ENCODE measurements around the gene ZDHHC1.

The ZDHHC1 gene

DNA sequence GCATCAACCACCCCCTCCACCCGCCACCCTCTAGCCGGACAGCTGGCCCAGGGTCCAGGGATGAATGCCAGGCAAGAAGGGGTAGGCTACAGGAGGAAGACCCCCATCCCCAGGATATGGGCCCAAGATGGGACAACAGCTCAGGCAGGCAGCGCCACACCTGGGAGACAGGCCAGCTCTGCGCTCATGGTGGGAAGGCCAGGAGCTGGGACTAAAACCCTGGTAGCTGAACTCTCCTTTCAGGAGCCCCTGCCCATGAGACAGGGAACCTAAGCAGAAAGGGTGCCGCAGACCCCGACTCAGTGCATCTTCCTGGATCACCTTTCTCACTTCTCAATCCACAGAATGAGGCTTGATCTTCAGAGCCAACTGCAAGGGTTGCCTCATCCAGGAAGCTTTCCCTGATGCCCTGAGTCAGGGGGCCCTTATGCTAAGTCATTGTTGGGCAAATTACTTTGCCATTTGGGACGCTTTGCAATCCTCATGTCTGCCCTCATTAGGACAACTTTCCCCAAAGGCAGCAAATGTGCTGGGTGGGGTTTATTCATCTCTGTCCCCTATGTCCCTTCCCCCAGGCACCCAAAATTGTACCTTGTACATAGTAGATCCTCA, 9.0 kb downstream of the ZDHHC1 start:
- no peak for DNase-seq

DNA sequence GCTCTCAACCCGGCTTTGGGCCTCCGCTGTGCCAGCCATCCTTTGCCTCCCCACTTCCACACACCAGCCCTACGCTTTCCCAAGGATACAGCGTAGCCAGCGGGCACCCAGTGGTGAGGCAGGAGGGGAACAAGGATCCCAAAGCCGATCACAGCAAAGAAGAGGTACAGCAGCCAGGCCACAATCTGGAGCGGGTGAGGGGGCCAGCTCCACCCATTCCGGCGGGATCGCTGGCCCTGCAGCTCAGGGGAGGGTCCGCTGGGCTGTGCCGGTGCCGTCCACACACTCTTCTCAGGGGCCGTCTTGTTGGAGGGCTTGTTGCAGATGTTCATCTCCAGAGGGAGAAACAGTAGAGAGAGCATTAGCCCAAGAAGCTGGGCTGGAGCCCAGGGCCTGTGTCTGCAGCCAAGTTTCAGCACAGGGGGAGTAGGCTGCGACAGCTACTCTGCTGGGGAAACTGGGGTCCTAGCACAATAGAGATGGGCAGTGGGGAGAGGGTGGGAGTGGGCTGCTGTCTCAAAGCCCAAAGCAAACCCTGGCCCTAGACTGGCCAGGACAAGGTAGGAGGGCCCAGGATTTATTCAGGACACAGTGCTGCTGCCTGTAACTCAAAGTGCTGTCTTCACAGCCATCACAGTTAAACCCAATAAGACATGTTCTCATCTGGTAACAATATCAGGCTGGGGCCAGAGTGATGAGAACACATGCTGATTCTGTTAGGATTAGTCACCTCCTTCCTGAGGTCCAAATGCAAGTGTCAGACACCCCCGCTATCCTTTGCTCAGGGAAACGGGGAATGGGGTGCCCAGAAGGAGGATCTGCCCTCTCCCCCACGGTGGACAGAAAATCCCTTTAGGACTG, 9.9 kb downstream of the ZDHHC1 start:
- no peak for DNase-seq

DNA sequence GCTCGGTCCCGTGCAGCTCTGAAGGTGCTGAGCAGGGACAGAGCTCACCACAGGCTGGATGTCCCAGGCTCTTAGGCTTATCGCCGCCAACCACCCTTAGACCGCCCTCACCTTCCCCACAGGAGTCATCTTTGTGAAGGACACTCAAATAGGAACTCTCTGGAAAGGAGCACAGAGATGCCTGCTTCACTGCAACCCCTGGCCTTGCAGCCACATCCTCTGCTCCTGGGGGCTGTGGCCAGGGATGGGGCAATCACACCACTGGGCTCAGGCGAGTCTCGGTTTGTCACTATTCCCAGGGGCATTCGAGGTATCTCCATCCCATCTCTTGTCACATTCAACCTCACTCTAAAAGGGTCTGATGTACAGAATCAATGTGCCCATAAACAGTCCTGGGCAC, 10.9 kb downstream of the ZDHHC1 start:
- DNase-seq: no peak

DNA sequence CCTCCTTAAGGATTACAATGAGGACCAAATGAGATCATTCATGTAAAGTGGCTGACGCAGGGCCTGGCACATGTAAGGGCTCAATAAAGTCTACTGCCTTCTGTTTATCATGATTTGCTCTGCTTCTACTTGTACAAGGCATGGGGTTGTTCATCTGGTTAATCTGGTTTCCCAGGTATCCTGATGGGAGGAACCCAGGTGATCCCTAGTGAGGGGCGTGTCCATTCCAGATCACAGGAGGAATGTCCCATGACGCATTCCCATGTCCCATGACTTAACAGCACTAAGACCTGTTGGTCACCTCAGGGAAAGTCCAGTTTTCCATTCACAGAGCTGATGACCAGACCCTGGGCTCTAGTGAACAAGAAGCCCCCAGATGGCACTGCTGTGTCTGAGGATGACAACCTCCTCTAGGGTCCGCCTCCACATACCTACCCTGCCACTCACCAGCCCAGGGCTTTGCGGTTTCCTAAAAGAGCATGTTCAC, 11.5 kb downstream of the ZDHHC1 start:
- DNase-seq: no peak

DNA sequence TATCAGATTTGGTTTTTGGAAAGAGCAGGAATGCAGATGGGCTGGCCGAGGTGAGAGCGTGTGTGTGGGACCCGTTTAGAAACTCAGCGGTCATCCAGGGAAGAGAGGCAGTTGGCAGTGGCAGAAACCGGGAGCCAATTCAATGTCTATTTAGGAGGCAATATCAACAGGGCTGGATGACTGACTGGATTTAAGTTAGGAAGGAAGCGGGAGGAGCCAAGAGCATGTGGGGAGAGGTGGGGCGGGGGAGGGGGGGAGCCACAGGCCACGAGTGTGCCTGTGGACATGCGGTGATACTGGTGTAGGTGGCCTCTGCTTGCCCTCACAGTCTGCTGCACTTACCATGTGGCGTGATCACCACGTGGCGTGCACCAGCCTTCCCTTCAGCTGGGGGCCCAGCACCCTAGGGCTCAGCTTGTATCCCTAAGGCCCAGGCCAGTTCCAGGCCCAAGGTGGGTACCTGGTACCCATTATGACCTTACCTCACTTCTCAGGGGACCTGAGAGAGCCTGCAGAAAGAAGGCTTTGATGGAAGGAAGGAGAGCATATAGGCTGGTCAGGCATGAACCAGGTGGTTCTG, 12.2 kb downstream of the ZDHHC1 start:
- no peak for DNase-seq

DNA sequence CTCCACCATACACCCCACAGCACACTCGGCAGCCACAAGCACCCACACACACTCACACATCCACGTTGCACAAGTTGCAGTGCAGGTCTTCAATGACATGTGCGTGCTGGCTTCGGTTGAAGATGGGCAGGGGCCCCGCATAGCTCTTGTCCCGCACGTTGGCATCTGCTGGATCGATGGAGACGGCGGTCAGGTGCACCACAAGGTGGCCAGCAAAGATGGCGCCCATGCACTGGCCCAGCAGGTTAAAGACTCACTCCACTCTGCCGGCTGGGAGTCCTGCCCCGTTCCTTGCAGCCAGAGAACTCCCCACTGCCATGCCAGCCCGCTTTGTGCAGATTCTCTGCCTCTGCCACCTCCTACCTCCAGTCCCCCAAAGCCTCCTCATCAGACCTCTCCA, 15.4 kb downstream of the ZDHHC1 start:
- DNase-seq: no peak

DNA sequence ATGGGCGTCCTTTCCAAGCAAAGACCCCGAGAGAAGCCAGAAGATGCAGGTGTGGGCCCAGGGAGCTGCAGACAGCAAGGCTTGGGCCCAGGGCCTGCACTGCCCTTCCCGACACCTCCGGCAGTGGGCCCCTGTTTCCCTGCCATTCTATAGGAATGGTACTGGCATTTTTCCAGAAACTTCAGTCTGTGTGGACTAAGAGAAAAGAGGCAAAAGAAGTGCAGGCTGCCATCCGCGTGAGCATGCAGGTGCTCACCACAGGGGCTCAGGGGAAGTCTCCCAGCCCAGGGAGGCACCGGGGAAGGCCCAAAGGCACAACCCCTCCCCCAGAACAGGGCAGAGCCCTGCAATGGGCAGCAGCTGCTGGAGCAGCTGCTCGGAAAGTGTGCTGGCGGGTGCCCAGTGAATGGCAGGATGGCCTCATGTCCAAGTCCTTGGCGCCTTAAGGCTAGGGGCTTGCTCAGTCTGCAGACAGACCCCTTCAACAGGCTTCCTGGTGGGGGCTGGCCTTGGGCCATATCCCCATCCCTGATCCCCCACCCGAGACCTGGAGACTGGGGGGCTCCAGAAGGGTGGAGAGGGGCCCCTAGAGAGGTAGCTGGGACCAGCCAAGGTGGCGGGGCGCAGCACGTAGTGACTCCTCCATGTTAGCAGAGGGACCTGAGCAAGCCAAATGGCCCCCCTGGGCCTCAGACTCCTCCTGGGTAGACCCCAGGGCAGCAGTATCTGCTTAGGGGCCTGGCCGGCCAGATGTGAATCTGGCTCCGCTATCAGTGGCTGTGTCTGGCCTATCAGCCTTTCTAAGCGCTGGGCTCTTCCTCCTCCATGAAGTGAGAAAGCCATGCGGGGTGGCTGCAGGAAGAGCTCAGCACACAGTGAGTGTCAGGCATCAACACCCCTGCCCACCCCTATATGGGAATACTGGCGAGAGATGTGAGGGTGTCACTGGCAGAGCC, 16.2 kb downstream of the ZDHHC1 start:
- DNase-seq: no peak

DNA sequence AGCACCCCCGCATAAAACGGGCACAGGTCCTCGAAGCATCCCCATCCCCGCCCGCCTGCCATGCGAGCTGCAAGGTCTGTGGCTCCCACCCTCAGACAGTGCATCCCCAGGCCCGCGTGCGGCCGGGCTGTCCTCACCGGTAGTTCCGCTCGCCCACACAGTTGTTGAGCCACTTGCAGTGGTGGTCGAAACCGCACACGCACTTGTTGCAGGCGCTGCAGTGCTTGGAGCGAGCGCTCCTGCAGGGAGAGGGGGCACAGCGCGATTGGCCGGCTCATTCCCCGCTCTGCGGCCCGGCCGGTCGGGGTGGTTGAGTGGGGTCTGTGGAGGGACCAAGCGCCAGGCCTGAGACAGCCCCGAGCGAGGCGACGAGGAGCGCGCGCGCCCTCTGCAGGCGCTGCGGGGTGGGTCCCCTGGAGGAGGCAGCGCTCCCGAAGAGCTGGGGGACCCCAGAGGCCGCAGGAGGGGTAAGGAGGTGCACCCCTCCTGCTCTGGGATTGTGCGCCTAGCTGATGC, 17.0 kb downstream of the ZDHHC1 start:
- DNase-seq: no peak

DNA sequence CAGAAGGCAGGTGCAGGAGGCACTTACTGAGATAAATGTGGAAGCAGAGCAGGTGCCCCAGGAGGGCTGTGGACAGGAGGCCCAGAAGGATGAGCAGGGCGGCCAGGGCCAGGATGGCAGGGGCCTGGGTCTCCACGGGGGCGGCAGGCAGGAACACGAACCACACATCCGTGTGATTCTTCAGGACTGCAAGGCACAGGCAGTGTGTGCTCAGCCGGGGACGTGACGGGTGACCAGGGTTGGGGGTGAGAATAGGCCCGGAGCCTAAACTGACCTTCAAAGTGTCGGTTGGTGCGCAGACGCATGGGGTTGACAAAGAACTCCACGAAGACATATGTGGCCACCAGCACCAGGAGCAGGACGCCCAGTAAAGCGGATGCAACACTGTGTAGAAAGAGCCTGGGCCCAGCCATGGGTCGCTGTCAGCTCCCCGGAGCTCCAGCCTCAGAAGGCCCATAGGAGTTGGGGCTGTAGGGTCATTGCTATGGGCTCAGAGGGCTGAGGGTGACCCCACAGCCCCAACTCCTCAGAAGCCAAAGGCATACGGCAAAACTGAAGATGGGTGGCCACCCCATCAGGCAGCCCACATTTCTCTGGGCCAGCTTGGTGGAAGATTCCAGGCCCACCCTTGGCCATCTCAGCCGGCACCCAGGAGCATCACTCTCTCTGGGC, 17.6 kb downstream of the ZDHHC1 start:
- DNase-seq: no peak

DNA sequence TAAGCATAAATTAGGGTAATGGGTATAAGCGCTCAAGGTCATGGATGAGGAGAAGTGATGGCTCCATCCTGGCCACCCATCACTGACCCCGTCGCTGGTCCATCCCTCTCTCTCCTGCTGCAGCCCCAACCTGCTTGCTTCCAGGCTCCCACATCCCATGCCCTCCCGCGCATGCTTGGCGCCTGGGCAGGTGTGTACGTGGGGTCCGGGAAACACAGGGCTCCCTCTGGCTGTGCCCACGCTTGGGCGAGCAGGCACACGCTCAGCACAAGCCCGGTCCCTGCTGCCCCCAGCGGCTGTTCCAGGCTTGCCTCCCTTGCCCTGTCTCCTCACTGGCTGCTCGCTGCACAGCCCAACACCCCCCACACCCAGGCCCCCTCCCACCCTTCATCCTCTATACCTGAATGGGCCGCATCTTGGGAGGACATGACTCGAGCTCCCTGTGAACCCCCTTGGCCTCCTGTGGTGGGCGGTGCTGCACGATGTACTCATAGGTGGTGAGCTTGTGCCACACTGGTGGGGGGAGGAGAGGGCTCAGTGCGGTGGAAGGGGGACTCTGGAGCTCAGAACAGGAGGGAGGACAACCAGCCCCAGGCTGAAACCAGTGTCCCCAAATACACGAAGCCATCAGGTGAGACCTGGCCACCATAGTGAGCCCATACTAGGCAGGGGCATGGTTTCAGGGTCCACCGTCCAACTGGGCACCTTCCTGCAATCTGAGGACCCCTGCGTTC, 18.3 kb downstream of the ZDHHC1 start:
- no peak for DNase-seq

DNA sequence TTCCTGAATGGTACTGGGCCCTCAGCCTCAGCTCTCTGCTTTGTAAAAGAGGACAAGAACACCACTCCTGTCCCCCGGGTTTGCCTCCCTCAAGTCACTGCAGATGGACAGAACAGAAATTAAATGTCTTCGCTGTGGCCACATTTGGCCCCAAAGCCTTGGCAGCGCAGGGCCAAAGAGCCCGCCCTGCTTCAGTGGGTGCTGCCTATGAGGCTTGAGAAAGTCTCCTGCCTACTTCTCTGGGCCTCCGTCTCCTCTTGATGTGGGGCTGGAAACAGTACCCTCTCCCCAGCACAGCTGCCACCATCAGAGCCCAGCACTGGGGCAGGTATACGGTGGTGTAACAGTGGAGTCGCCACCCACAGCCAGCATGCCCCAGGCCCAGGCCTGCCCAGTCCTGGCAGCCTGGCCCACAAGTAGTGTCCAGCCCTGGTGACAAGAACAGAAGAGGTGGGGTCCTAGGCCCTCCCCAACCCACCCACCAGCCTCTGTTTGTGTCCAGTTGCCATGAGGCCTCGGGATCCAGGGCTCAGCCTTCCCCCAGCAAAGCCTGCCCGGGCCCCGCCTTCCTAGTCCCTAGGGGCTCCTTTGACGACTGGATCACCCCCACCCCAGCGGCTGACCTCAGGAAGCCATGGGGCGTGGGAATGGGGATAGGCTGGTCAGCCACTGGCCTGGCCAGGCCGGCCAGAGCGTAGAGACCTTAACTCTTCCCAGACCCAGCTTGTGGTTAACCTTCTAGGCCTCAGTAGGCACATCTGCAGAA, 19.1 kb downstream of the ZDHHC1 start:
- DNase-seq: no peak

DNA sequence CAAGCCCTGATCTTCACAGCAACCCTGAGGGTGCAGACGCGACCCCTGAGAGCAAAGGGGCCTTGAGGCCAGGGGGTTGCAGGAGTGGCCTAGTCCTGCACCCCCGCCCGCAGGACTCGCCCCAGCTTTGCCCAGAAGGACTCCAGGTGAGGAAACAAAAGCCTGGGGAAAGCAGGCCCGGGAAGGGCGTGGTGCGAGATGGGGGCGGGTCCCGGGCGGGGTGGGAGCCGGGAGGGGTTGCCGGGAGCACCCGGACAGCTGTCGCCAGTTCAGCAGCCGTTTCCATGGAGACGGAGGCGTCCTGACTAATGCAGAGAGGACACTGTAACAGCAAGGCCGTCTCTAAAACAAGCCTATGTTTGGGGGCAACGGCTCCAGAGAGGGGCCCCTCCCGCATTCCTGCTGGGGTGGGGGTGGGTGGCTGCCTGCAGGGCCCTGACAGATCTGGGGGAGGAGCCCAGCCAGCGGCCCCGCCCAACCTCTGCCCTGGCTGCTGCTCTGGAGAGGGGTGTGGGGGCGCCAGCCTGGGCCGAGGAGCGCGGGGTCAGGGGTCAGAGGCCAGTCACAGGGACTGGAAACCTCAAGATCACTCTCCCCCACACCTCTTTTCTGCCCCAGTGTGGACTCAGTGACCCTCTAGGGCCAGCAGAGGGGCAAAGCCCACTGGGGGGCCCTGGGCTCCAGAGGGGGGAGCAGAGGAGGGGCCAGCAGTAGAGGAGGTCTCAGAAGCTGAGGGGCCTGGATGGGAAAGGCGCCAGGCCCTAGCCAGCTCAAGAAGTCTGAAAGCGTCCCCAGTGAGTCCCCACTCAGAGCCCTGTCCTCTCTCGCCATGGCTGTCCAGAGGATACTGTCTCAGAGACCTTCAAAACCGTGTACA, 19.9 kb downstream of the ZDHHC1 start:
- no peak for DNase-seq

DNA sequence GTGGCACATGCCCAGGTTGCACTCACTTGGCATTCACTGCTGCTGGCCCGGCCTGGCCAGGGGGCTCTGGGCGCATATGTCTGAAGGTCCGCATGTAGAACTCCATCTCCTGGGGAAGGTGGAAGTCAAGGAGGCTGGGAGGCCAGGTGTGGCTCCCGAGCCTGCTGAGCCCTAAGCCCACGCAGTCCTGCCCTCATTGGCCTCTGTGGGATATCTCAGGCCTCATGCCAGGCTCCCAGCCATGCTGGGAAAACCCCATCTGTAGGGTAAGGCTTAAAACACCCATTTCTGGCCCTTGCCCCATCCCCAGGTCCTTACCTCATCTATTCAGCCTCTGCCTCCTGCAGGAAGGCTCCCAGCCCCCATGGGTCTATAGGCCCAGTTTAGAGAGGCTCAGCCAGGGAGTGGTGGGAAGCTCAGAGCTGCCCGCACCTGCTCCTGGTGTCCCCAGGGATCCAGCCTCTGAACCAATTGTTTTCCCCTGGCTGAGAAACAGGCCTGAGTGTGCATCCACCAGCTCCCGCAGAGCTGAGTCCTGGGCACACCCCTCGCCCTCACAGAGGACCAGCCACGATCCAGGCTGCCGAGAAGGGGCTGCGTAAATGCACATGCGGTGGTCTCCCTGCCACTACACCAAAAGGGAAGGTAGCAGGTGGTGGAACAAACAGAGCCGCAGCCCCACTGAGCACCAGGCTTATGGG, 20.7 kb downstream of the ZDHHC1 start:
- DNase-seq: no peak

DNA sequence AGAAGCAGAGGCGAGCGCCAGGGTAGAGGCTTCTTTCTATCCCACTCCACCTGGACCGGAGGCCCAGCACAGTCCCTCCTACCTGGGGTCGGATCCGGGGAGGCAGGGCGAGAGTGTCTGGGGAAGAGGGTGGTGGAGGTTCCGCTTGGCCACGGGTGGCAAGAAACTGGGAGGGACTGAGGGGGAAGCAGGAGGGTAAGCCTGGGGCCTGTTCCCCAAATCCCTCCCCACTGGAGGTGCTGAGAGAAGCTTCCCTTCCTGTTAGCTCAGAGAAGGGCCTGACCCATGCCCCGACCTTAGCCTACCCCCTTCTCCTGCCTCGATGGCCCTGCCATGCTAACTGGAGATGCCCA, 21.2 kb downstream of the ZDHHC1 start:
- DNase-seq: no peak

DNA sequence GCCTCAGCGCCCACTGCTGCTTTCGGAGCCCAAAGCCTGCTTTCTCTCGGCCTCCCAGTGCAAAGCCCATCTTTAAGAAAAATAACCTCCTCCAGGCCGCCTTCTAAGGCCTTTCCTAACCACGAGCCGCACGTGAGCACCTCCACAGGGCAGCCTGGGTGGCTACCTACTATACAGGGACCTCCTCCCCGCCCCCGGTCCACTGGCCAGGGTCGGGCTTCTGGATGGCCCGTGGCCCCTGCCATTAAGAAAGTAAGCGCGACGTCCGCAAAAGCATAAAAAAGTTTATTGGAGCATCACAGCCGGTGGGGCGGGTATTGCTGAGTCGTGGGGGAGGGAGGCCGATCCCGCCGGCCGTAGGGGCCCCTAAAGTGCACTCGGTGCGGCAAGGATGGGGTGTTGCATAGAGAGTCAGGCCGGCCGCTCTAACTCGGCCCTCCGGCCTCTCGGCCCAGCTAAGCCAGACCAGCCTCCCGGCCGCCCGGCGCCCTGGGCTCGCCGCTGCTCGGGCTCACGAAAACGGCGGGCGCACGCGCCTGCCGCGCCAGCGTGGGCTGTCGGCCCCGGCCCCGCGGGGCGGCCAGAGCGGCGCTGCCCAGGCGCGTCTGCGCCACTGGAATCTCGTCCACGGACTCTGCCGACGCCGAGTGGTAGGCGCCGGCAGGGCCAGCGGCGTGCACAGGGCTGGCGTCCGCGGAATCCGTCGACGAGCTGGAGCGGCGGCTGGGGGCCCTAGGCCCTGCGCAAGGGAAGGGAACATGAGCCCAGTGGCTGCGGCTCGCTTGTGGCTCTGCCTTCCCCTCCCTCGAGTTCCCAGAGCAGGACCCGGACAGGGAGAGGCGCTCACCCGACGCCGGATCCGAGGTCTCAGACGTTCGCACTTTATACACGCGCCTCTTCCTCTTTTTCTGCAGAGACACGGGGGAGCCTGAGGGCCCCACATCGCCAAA, 21.8 kb downstream of the ZDHHC1 start:
- DNase-seq: no peak

DNA sequence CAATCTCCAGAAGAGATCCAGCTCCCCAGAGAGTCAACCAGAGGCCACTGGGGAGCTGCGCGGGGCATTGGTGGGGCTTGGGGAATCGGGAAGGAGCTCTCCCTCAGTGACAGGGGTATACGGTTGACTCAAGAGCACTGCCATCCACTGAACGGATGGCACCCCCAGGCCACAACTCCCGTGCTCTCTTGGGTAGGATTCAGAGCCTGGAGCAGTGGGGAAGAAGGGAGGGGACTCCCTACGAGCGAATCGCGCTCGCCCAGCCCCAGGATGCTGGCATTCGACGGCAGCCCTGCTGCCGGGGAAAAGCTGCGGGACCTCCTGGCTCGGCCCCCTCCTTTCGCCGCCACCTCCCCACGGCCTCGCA, 22.5 kb downstream of the ZDHHC1 start:
- no peak for DNase-seq

DNA sequence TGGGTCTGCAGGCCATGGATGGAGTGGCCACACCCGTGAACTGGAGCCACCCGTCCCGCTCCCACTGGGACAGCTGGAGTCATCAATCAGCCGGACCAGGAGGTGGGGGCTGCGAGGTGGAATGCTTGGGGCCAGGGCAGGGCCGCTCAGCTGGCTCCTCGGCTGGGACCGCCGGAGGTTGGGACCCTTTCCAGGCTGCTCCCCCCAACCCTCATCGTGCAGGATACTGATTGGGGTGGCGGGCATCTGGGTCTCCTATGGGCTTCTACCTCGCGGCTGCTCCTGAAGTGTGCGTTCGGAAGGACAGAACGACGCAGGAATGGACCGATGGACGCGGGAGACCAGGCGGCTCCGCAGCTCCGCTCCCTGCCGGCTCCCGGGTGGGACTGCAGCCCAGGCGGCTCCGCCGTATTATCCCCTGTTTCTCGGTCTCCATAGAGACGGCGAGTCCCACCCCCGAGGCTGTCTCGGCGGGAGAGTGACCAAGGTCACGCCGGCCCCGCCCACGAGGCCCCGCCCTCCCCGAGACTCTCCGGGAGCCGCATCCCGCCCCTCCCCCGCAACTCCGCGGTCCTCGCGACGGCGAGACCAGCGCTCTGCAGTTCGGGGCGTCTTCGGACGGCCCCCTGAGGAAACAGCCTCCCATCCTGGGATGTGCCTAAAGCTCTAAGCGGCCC, 23.0 kb downstream of the ZDHHC1 start, which contains the start of gene TPPP3:
TSS of gene TPPP3 (minus strand) at position 388 of the 677 bp plus-strand sequence. CDS start 2,387 bp downstream, outside the sequence.
- no peak for DNase-seq

All from cerebellar nuclear complex (tissue), 1 donor.